ENCODE measurements around the gene GLRX5. TPM values are rescaled to one million over a fixed set of nuclear protein-coding genes. Genes with fewer than 3 reads are reported as not detected.

Gene GLRX5
- total RNA-seq, 3 donors from 2014 or later (not counting 1 experiment from before 2014, with no cell fraction given) = 16.7 to 26.0 (median 23.4) TPM

GRCh38 chr14:95523051-95523814, 11.6 kb upstream of the GLRX5 start:
- no peaks in the 10 kb centered on the region for H3K9me3 ChIP-seq (ENCODE audit: control insufficient read depth, insufficient read depth, low read length)
- peak overlapping the region; percentile 65 for H3K27ac ChIP-seq (ENCODE audit: low read length)
- DNase-seq (peak; percentile 20 to 55), ATAC-seq (peak; percentile 59 to 76 (median 73))
- TF ChIP-seq, protein P1, sequence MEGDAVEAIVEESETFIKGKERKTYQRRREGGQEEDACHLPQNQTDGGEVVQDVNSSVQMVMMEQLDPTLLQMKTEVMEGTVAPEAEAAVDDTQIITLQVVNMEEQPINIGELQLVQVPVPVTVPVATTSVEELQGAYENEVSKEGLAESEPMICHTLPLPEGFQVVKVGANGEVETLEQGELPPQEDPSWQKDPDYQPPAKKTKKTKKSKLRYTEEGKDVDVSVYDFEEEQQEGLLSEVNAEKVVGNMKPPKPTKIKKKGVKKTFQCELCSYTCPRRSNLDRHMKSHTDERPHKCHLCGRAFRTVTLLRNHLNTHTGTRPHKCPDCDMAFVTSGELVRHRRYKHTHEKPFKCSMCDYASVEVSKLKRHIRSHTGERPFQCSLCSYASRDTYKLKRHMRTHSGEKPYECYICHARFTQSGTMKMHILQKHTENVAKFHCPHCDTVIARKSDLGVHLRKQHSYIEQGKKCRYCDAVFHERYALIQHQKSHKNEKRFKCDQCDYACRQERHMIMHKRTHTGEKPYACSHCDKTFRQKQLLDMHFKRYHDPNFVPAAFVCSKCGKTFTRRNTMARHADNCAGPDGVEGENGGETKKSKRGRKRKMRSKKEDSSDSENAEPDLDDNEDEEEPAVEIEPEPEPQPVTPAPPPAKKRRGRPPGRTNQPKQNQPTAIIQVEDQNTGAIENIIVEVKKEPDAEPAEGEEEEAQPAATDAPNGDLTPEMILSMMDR (IDR thresholded peaks at IDR 0.05) = no peak
- no peaks in the 10 kb centered on the region for H3K9me3 Mint-ChIP-seq
- no peak overlapping the region for H3K4me3 ChIP-seq (ENCODE audit: low read length)
- H3K4me3 Mint-ChIP-seq = peak overlapping the region; percentile 74
- H3K27ac Mint-ChIP-seq = peak overlapping the region; percentile 86 to 93
- no peaks in the 10 kb centered on the region for H3K27me3 Mint-ChIP-seq (ENCODE audit: low read depth in 2 of 2)
- H3K36me3 Mint-ChIP-seq = no peaks in the 10 kb centered on the region
- H3K27me3 ChIP-seq (ENCODE audit: control insufficient read depth, insufficient read depth, low read length) = no peaks in the 10 kb centered on the region
- intact Hi-C loops (cut with micrococcal nuclease) = no loop called here
- peaks cover 54% of the 10 kb centered on the region for H3K4me1 ChIP-seq (ENCODE audit: control insufficient read depth, insufficient read depth, low read length)
- peaks cover 62 to 67% of the 10 kb centered on the region in 2 donors for H3K4me1 Mint-ChIP-seq
- 41% methylated on average over 9 of the region's 12 CpGs for WGBS (ENCODE audit: insufficient coverage)
- no peaks in the 10 kb centered on the region for H3K36me3 ChIP-seq (ENCODE audit: control insufficient read depth, insufficient read depth, low read length)

DNA sequence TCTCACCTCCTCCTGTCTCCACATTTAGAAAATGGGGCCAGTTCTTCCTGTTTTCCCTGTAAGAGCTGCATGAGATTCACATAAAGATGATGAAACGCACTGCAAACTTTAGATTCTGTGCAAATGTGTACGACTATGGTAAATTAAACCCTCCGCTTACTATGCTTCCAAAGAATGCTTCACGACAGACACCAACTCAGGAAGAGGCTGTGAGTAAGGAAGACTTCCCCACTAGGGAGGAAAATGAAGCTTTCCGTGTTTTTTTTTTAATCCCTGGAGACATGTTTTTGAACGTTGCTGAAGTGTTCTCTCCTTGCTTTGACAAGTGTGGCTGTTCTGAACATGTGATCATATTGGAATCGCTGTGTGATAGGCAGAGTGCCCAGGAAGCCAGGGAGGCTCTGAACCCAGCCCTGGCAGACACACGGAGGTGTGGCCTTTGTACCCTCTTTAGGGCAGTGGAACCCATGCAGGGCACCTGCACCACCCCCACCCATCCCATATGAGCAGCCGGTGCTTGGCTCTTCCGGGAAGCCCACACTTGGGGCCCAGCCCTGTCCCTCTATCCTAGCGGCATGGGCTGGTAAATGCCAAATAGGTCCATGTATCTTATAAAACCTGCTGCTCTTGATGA, 10.9 kb upstream of the GLRX5 start:
- Histone ChIP-seq H3K9me3 (ENCODE audit: control insufficient read depth, insufficient read depth, low read length) (no peaks in the 10 kb centered on the region), H3K27ac (ENCODE audit: low read length) (peak overlapping the region; percentile 65), H3K27me3 (ENCODE audit: control insufficient read depth, insufficient read depth, low read length) (no peaks in the 10 kb centered on the region), H3K4me3 (ENCODE audit: low read length) (no peak overlapping the region), H3K4me1 (ENCODE audit: control insufficient read depth, insufficient read depth, low read length) (peaks cover 47% of the 10 kb centered on the region), H3K36me3 (ENCODE audit: control insufficient read depth, insufficient read depth, low read length) (no peaks in the 10 kb centered on the region)
- WGBS (ENCODE audit: insufficient coverage) = 65% methylated on average over 11 of the region's 11 CpGs
- H3K27me3 Mint-ChIP-seq (ENCODE audit: low read depth in 2 of 2) = no peaks in the 10 kb centered on the region
- intact Hi-C loops (cut with micrococcal nuclease) = no loop called here
- H3K27ac Mint-ChIP-seq = peak overlapping the region; percentile 86 to 93
- H3K4me1 Mint-ChIP-seq = peaks cover 55 to 60% of the 10 kb centered on the region in 2 donors
- no peaks in the 10 kb centered on the region for H3K36me3 Mint-ChIP-seq
- TF ChIP-seq, protein P1 (IDR thresholded peaks at IDR 0.05) = no peak
- peak overlapping the region; percentile 74 for H3K4me3 Mint-ChIP-seq
- peak; percentile 7 to 53 for DNase-seq
- no peaks in the 10 kb centered on the region for H3K9me3 Mint-ChIP-seq
- ATAC-seq = no peak

- ATAC-seq (no peak), DNase-seq (peak in 1 of 2 donors; percentile 2)
- Mint-ChIP-seq H3K27ac (peak overlapping the region; percentile 86 to 93), H3K9me3 (no peaks in the 10 kb centered on the region), H3K36me3 (no peaks in the 10 kb centered on the region), H3K4me3 (peak overlapping the region; percentile 31), H3K27me3 (ENCODE audit: low read depth in 2 of 2) (no peaks in the 10 kb centered on the region), H3K4me1 (peaks cover 46 to 50% of the 10 kb centered on the region in 2 donors)
- Histone ChIP-seq H3K9me3 (ENCODE audit: control insufficient read depth, insufficient read depth, low read length) (no peaks in the 10 kb centered on the region), H3K36me3 (ENCODE audit: control insufficient read depth, insufficient read depth, low read length) (no peaks in the 10 kb centered on the region), H3K27me3 (ENCODE audit: control insufficient read depth, insufficient read depth, low read length) (no peaks in the 10 kb centered on the region), H3K4me1 (ENCODE audit: control insufficient read depth, insufficient read depth, low read length) (peaks cover 37% of the 10 kb centered on the region), H3K4me3 (ENCODE audit: low read length) (no peak overlapping the region), H3K27ac (ENCODE audit: low read length) (no peak overlapping the region)
- intact Hi-C loops (cut with micrococcal nuclease) = no loop called here
- 84% methylated on average over 6 of the region's 6 CpGs for WGBS (ENCODE audit: insufficient coverage)
- TF ChIP-seq, protein P1 (IDR thresholded peaks at IDR 0.05) = no peak
Observed at GRCh38 chr14:95524706-95525512, 9.9 kb upstream of the GLRX5 start.

Data from natural killer cell (primary cell).